A673 (cell line): ENCODE results near the gene SERPINA10. TPM values are rescaled to one million over a fixed set of nuclear protein-coding genes. Genes with fewer than 3 reads are reported as not detected.

Experiments used
- Bru-seq: library from RNA; stranded (reverse); fragments of 400-500 nt; gene quantifications from one replicate; lab custom pipeline; 2021; lab: Mats Ljungman, UMichigan
- BruChase-seq, 2 experiments: library from RNA; stranded (reverse); fragments of 400-500 nt; gene quantifications; one replicate each; lab custom pipeline; 2021; lab: Mats Ljungman, UMichigan
- BruUV-seq: library from RNA; stranded (reverse); fragments of 400-500 nt; replicated peaks from 2 replicates; lab custom pipeline; 2021; lab: Mats Ljungman, UMichigan
- CTCF ChIA-PET: fragments of 300-600 bp; sonication (Branson Sonifier 250); formaldehyde crosslinking; loops from one replicate; lab custom pipeline; 2022; ENCODE audit warnings: antibody characterized with exemption; lab: Charles Lee
- POLR2A ChIA-PET: fragments of 300-600 bp; sonication (Branson Sonifier 250); formaldehyde crosslinking; loops from one replicate; lab custom pipeline; 2022; ENCODE audit warnings: antibody characterized with exemption; ENCODE audit not compliant: low non-redundant PET; lab: Charles Lee
- DNase-seq: peaks from one replicate; pipeline ENCODE4 v3.0.0-alpha.2; 2015; ENCODE audit warnings: low spot score
- H3K27ac ChIP-seq: fragments of 200-600 bp; sonication (generic); 2 replicates; pipeline ENCODE4 v1.5.1; 2016; ENCODE audit warnings: mixed run types, low read depth, mild to moderate bottlenecking, mixed read lengths, antibody characterized with exemption, low read length; ENCODE audit not compliant: poor library complexity, severe bottlenecking
- H3K27me3 ChIP-seq: fragments of 200-600 bp; sonication (generic); replicated peaks from 2 replicates; pipeline ENCODE4 v1.6.1; 2017; ENCODE audit warnings: mixed run types, low read depth, mild to moderate bottlenecking, mixed read lengths, antibody characterized with exemption, low read length; ENCODE audit not compliant: insufficient read depth, poor library complexity
- H3K36me3 ChIP-seq: fragments of 200-600 bp; sonication (generic); 2 replicates; pipeline ENCODE4 v1.6.1; 2016; ENCODE audit warnings: mixed run types, mild to moderate bottlenecking, mixed read lengths, antibody characterized with exemption, low read length; ENCODE audit not compliant: insufficient read depth, poor library complexity, severe bottlenecking
- H3K4me1 ChIP-seq: fragments of 200-600 bp; sonication (generic); 2 replicates; pipeline ENCODE4 v1.6.1; 2017; ENCODE audit warnings: mixed run types, mild to moderate bottlenecking, mixed read lengths, antibody characterized with exemption, low read length; ENCODE audit not compliant: insufficient read depth, poor library complexity, severe bottlenecking
- H3K4me3 ChIP-seq: fragments of 200-600 bp; sonication (generic); 2 replicates; pipeline ENCODE4 v1.5.1; 2016; ENCODE audit warnings: low read depth, mixed run types, mild to moderate bottlenecking, mixed read lengths, low read length; ENCODE audit not compliant: poor library complexity, severe bottlenecking
- H3K9me3 ChIP-seq: fragments of 200-600 bp; sonication (generic); 2 replicates; pipeline ENCODE4 v1.6.1; 2016; ENCODE audit warnings: mixed run types, low read depth, mild to moderate bottlenecking, mixed read lengths, antibody characterized with exemption, low read length; ENCODE audit not compliant: poor library complexity, severe bottlenecking
- CTCF ChIP-seq: fragments of 300-800, 200-600 bp; sonication (generic); conservative IDR thresholded peaks from 2 replicates; pipeline ENCODE4 v1.5.1; 2017; ENCODE audit warnings: low read depth, mild to moderate bottlenecking, antibody characterized with exemption, low read length, moderate library complexity, mixed read lengths
- EZH2 ChIP-seq: fragments of 200-600 bp; sonication (generic); IDR thresholded peaks from 2 replicates; pipeline ENCODE4 v1.6.1; 2017; ENCODE audit warnings: borderline replicate concordance, low read depth, mild to moderate bottlenecking, mixed read lengths, antibody characterized with exemption, low read length; ENCODE audit not compliant: poor library complexity, severe bottlenecking
- intact Hi-C: fragments of 100-400 bp; cut with micrococcal nuclease; formaldehyde crosslinking; loops from one replicate; pipeline ENCODE4 v1.10.0; 2022; ENCODE audit not compliant: unreplicated experiment
- long read RNA-seq: library from polyadenylated mRNA; stranded (forward); transcript quantifications from one replicate; pipeline ENCODE4 v2.0.0, GENCODE V29; 2022
- total RNA-seq: library from RNA; stranded (reverse); gene quantifications from 2 replicates; pipeline ENCODE4 v1.2.3, GENCODE V29; 2021

SERPINA10 gene
- total RNA-seq (not detected in 2 replicates), Bru-seq, nascent RNA (not detected), BruChase-seq, experiment 1, labeled RNA remaining after a 2-hour chase (not detected), BruChase-seq, experiment 2, labeled RNA remaining after a 6-hour chase (not detected)
- long read RNA-seq, result 0 reads

- Histone ChIP-seq H3K36me3 (no peaks in the 10 kb centered on the region), H3K27ac (no peak within 1 kb of the TSS), H3K4me1 (no peaks in the 10 kb centered on the region), H3K27me3 (no peaks in the 10 kb centered on the region), H3K4me3 (no peak within 1 kb of the TSS), H3K9me3 (no peaks in the 10 kb centered on the region)
- no peak for TF ChIP-seq EZH2
- no peak for TF ChIP-seq CTCF
- intact Hi-C loops, result no loop called here
- no peak for DNase-seq
- BruUV-seq, result no TSS peak
- POLR2A ChIA-PET, result no interaction called here
- CTCF ChIA-PET, result no interaction called here
Measured at GRCh38 chr14:94292872-94293577, at the start of gene SERPINA10. SERPINA10 (minus strand) TSS chr14:94293268; CDS start chr14:94290593, 2,675 bp downstream.

GRCh38 chr14:94342334-94342934, 49.4 kb upstream of the SERPINA10 start:
- DNase-seq, result peak; percentile 89
- CTCF ChIA-PET, result no interaction called here
- intact Hi-C loops, result no loop called here

More at GRCh38 chr14:94342334-94342934, 49.4 kb upstream of the SERPINA10 start:
- no peaks in the 10 kb centered on the region for H3K36me3 ChIP-seq
- no peaks in the 10 kb centered on the region for H3K27me3 ChIP-seq
- H3K4me1 ChIP-seq, result no peaks in the 10 kb centered on the region
- H3K27ac ChIP-seq, result no peak overlapping the region
- TF ChIP-seq EZH2 (no peak), CTCF (no peak)
- H3K9me3 ChIP-seq, result no peaks in the 10 kb centered on the region
- POLR2A ChIA-PET, result no interaction called here
- no peak overlapping the region for H3K4me3 ChIP-seq
- no TSS peak for BruUV-seq
